D341Med (cell line): ENCODE measurements around the gene GBGT1.

ENCODE experiments used
- DNase-seq: peaks from one replicate; pipeline ENCODE4 v3.0.0; 2012; ENCODE audit warnings: low spot score

Gene GBGT1

DNA sequence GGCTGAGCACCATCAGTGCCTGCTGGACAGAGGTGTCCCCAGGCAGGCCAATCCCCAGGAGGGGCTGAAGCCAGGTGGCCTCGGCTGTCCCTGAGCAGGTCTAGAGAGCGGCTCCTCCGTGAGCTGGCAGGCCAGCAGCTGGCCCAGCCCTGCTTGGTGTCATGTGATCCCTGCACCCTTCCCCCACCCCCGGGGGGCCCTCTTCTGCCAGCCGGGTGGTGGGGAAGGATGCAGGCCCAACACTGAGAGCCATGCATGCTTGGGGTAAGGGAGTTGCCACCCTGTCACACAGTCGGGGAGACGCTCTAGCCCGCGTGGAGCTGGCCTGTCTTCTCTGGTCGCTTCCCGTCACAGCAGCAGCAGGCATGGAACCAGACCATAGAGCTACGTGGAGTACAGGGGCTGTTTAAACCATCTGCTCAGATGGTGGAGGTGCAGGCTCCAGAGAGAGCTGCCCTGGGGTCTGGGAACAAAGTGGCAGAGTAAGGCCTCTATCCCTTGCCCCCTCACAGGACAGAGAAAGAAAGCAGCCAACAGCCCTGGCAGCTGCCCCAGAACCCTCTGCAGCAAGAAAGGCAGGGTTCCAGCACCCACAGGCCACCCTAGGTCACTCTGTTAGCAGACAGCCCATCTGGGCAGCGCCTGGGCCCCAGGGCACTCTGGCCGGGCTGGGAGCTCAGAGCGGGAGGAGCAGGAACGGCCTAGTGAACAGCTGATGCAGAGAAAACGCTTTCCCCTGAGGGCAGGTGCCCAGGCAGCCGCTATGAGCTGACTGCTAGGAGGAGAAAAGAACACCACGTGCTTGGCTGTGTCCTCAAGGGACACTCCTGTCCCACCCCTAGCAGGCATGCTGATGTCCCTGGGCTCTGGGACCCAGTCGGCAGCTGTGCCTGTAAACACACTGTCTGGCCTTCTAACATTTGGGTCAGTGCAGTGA lies 49.5 kb downstream of the GBGT1 start:
- peak; percentile 81 for DNase-seq

DNA sequence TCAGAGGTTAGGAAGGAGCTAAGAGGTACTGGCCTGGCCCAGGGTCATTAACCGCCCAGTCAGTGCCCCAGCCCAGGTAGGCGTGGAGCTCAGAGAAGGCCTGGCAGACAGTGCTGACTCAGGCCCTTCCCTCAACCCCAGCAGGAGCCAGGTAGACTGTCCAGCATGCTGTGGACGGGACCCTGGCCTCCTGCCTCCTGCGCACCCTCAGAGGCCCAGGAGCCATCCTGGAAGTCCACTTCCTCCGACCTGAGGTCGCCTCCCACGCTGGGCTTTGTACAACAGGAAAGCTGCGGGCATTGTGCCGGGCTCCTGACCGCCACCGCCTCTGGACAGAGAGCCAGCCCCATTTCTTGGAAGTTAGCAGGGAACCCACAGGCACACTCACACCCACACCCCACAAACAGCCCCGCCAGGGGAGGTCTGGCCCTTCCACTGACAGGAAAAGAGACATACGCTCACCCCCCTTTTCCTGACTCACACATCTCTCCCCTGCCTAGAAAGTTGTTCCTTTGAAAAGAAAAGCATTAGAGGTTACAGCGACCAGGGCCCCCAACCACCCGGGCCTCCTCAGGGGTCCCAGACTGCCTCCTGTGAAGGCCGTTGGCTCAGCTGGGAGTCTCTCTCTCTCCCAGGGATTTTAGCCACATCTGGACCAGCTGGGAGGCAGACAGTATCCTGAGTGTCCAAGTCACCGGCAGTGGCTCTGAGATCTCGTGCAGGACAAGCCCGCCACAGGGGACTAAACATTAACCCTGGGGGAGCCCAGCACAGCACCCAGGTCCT lies 50.4 kb downstream of the GBGT1 start:
- no peak for DNase-seq

DNA sequence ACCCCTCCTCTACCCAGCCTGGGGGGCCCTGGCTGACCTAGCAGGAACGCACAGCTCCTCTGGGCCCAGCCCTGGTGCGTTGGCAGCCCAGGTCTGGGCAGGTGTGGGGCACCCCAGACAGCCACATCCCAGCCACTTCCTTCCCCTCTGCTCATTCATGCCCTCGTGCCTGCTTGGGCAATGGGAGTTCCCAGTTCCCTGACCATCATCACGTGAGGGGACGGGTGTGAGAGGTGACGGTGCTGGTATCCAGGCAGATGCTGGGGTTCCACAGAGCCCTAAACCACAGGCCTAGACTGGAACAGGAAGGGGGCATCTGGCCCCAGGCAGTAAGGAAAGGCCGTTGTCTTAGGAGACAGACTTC lies 51.1 kb downstream of the GBGT1 start:
- DNase-seq: no peak

GRCh38 chr9:133111808-133112662 lies 51.7 kb downstream of the GBGT1 start:
- DNase-seq: no peak

DNA sequence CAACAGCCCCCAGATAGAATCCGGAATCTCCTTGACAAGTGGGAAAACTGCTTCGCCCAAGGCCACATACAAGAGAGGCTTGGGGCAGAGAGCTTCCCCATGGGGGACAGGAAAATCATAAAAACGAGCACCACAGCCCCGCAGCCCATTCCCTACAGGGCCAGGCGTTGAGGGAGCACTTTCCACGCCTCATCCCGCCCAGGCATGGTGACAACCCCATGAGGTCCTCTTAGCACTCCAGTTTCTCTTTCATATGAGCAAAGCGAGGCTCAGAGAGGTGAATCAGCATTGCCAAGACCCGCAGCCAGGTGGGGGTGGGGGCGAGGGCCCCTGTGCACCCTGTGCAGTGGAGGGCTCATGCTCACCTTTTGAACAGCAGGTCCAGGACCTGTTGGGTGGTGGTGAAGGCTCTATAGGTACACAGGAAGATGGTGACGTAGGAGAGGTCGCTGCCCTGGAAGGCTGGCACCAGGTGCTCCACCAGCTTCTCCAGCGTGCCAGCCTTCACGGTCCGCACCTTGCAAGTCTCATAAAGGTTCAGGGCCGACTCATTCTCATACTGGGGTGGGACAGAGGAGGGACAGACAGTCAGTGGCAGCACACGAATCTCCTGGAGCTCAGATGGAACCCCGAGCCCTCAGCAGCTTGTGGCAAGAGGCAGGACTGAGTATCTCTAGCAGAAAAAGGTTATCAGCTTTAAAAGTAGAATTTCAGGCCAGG lies 53.6 kb downstream of the GBGT1 start:
- no peak for DNase-seq

DNA sequence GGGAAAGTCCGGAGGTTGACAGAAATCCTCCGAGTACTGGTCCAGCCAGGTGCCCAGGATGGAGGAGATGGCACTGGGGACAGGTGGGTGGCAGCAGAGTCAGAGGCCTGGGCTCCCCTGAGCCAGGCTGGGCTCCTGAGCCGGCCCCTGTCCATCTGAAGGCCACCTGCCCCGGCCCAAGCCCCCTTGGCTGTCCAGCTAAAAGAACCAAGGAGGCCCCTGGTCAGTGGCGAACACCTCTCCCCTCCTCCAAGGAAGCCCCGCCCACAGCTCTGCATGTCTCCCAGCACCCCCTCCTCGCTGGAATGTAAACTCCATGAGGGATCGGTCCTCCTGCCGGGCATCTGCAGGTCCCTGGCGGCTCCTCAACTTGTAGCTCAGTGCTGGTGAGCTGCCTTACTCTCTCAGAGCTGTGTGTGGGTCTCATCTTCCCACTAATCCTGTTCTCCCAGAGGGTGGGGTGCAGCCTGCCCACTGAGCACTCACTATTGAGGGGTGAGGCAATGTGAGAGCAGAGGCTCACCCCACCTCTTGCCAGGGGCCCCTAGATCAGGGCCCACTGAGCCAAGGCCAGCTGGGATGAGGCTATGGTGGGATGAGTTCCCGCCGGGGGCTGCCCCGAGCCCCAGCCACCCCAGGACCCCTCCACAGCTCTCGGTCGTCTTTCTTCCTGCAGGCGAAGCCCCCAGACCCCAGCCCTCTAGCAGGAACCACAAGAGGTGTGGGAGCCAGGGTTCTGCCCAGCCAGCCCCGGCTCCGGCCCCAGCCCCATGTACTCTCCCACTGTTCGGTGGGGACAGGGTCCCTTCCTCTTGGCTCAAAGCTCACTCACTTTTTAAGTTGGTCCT lies 54.7 kb downstream of the GBGT1 start:
- no peak for DNase-seq

- DNase-seq: no peak
Measured at GRCh38 chr9:133107961-133108793, 55.5 kb downstream of the GBGT1 start.

GRCh38 chr9:133107245-133107722 lies 56.4 kb downstream of the GBGT1 start:
- no peak for DNase-seq

DNA sequence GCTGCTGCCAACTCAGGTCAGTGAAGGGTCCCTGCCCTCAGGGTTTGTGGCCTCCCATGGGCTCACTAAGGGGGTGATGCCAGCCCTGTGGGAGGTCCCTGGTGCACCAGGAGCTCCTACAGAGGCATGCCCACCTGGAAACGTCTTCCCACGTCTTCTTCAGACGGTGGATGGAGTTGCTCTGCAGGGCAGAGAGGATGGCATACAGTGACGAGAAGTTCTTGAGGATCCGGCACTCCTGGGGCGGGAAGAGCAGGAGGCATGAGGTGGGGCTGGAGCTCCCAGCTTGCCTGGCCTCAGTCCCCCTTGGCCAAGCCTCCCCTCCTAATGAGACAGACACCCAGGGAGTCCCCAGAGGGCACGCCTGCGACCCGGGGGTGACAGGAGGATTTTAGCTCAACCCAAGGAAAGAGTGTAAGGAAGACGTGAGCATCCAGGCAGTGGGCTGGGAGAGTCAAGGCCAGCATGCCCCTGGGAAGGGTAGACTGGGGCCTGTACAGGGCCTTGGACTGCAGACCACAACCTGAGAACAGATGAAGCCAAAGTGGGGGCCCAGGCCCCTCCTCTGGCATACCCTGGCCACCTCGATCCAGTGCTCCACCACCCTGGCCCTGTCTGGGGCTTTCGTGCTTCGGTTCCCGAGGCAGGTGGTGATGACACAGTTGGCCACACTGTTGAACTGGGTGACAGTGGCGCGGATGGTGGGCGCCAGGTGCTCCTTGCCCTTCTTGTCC lies 57.0 kb downstream of the GBGT1 start:
- DNase-seq: no peak

DNA sequence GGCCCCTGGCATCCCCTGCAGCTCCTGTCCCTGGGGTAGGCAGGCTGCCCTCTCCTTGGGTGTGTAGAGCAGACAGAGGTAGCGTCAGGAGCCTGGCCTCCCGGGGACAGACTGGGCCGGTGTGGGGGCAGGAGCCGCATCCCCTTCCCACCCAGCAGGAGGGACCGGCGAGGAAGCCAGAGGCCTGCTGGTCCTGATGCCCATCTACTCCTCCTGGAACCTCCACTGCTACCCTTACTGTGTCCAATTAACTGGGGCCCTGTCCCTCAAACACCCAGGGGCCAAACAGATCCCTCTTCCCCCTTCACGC lies 58.3 kb downstream of the GBGT1 start:
- DNase-seq: no peak

DNA sequence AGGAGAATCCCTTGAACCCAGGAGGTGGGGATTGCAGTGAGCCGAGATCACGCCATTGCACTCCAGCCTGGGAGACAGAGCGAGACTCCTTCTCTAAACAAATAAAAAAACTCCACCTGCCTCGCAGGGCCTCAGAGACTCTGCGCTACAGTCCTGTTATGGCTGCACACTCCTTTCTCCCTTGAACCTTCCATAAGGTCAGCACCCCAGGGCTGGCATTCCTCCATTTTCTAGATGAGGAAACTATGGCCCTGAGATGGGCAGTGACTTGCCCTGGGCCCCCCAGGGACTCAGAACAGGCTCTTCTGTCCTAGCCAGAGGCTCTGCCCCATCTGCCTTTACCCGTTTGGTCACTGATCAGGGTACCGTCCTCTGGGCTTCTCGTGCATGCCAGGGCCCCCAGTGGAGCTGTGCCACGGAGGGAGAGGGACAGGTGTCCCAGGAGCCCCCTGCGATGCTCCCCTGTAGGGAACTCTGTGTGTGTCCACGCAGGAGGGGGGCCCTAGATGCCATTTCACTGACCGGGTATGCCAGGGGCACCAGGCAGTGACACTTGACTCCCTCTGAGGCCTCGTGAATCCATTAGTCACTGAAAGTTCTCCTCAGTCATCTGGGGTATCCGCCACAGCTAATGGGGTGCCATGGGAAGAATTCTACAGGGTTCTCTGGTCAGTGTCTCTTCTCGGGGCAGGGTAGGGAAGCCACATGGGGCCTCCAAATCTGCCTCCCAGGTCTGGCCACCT lies 58.8 kb downstream of the GBGT1 start:
- no peak for DNase-seq

GRCh38 chr9:133103987-133104505 lies 59.7 kb downstream of the GBGT1 start:
- DNase-seq: no peak

- DNase-seq: peak; percentile 77
Measured at GRCh38 chr9:133103183-133103986, 60.3 kb downstream of the GBGT1 start.
